HEK293 (cell line): ENCODE results near the gene CACNB2.

ENCODE experiments used
- CTCF ChIA-PET: fragments of 350-600 bp; formaldehyde crosslinking; extraction: SDS; loops from one replicate; lab custom pipeline; 2021; ENCODE audit warnings: antibody characterized with exemption; lab: Yijun Ruan, JAX
- POLR2A ChIA-PET: fragments of 300-600 bp; formaldehyde crosslinking; extraction: SDS; loops from one replicate; lab custom pipeline; 2020; ENCODE audit warnings: antibody characterized with exemption, inconsistent platforms; lab: Yijun Ruan, JAX
- H3K27ac ChIP-seq: fragments of 200-500 bp; sonication (Bioruptor generic); 2 replicates; pipeline ENCODE4 v1.5.1; 2014; ENCODE audit warnings: low read depth, low read length, control low read depth, inconsistent platforms; ENCODE audit errors: extremely low read depth
- H3K36me3 ChIP-seq, 2 experiments: fragments of 200-500 bp in 1 of 2; sonication (Bioruptor generic) in 1 of 2; 1 replicate in 1 of 2; 2 replicates in 1 of 2; pipeline ENCODE4 v1.5.1; 2014 to 2017; ENCODE audit warnings: inconsistent platforms in 2 of 2, low read length in 2 of 2; ENCODE audit not compliant: control insufficient read depth in 2 of 2, insufficient read depth in 1 of 2
- H3K4me1 ChIP-seq: fragments of 200-500 bp; sonication (Bioruptor generic); 2 replicates; pipeline ENCODE4 v1.5.1; 2014; ENCODE audit warnings: mild to moderate bottlenecking, low read length, inconsistent platforms; ENCODE audit not compliant: control insufficient read depth, insufficient read depth
- H3K4me3 ChIP-seq: 2 replicates; pipeline ENCODE4 v1.5.1; 2011; ENCODE audit warnings: low read depth, mild to moderate bottlenecking, control low read depth, low read length, moderate library complexity
- H3K9me3 ChIP-seq: fragments of 200-500 bp; sonication (Bioruptor generic); 2 replicates; pipeline ENCODE4 v1.5.1; 2014; ENCODE audit warnings: low read depth, low read length, inconsistent platforms; ENCODE audit not compliant: control insufficient read depth, insufficient read depth
- ATF2 ChIP-seq: fragments of 450-650 bp; formaldehyde crosslinking; IDR thresholded peaks from 2 replicates; pipeline ENCODE4 v1.5.1; 2016; ENCODE audit warnings: missing biosample characterization, missing genetic modification characterization, low read depth
- CTCF ChIP-seq: fragments of 450-650 bp; formaldehyde crosslinking; IDR thresholded peaks from 2 replicates; pipeline ENCODE4 v1.5.1; 2016; ENCODE audit warnings: missing biosample characterization, missing genetic modification characterization
- FEZF1 ChIP-seq: fragments of 450-650 bp; formaldehyde crosslinking; IDR thresholded peaks from 2 replicates; pipeline ENCODE4 v1.5.1; 2016; ENCODE audit warnings: missing biosample characterization, missing genetic modification characterization
- KLF10 ChIP-seq: fragments of 450-650 bp; IDR thresholded peaks from 2 replicates; pipeline ENCODE4 v1.5.1; 2018; ENCODE audit warnings: missing biosample characterization, mild to moderate bottlenecking, missing genetic modification characterization
- MZF1 ChIP-seq: fragments of 450-650 bp; formaldehyde crosslinking; IDR thresholded peaks from 2 replicates; pipeline ENCODE4 v1.5.1; 2017; ENCODE audit warnings: missing biosample characterization, missing genetic modification characterization, borderline replicate concordance
- PRDM10 ChIP-seq: fragments of 450-650 bp; formaldehyde crosslinking; IDR thresholded peaks from 2 replicates; pipeline ENCODE4 v1.5.1; 2016; ENCODE audit warnings: missing biosample characterization, missing genetic modification characterization
- YY1 ChIP-seq: fragments of 450-650 bp; formaldehyde crosslinking; IDR thresholded peaks from 2 replicates; pipeline ENCODE4 v1.5.1; 2018; ENCODE audit warnings: missing biosample characterization, missing genetic modification characterization
- ZBTB11 ChIP-seq: fragments of 450-650 bp; formaldehyde crosslinking; conservative IDR thresholded peaks from 2 replicates; pipeline ENCODE4 v1.5.1; 2016; ENCODE audit warnings: low read depth, missing biosample characterization, missing genetic modification characterization
- ZFHX2 ChIP-seq: fragments of 450-650 bp; formaldehyde crosslinking; conservative IDR thresholded peaks from 2 replicates; pipeline ENCODE4 v1.5.1; 2016; ENCODE audit warnings: missing biosample characterization, missing genetic modification characterization
- ZNF10 ChIP-seq: fragments of 450-650 bp; formaldehyde crosslinking; IDR thresholded peaks from 2 replicates; pipeline ENCODE4 v1.5.1; 2017; ENCODE audit warnings: missing biosample characterization, missing genetic modification characterization
- ZNF133 ChIP-seq: fragments of 450-650 bp; formaldehyde crosslinking; IDR thresholded peaks from 2 replicates; pipeline ENCODE4 v1.5.1; 2016; ENCODE audit warnings: missing biosample characterization, missing genetic modification characterization
- ZNF248 ChIP-seq: fragments of 450-650 bp; formaldehyde crosslinking; IDR thresholded peaks from 2 replicates; pipeline ENCODE4 v1.5.1; 2017; ENCODE audit warnings: missing biosample characterization, missing genetic modification characterization
- ZNF596 ChIP-seq: fragments of 450-650 bp; IDR thresholded peaks from 2 replicates; pipeline ENCODE4 v1.5.0; 2018; ENCODE audit warnings: missing biosample characterization, mild to moderate bottlenecking, missing genetic modification characterization, moderate library complexity
- ZNF621 ChIP-seq: fragments of 450-650 bp; formaldehyde crosslinking; IDR thresholded peaks from 2 replicates; pipeline ENCODE4 v1.5.1; 2017; ENCODE audit warnings: missing biosample characterization, missing genetic modification characterization
- ZNF692 ChIP-seq: fragments of 450-650 bp; formaldehyde crosslinking; IDR thresholded peaks from 2 replicates; pipeline ENCODE4 v1.5.1; 2016; ENCODE audit warnings: missing biosample characterization, missing genetic modification characterization

Gene CACNB2

GRCh38 chr10:18325889-18326531, 185.8 kb downstream of the CACNB2 start:
- H3K4me1 ChIP-seq: no peaks in the 10 kb centered on the region
- no peaks in the 10 kb centered on the region for H3K36me3 ChIP-seq
- TF ChIP-seq ZNF133 (no peak), YY1 (tag by site-specific recombination) (no peak), FEZF1 (tag by site-specific recombination) (peak; percentile 33; the same call in 1 of the 2 replicates)
- POLR2A ChIA-PET: no interaction called here
- no peaks in the 10 kb centered on the region for H3K9me3 ChIP-seq
- no peak overlapping the region for H3K4me3 ChIP-seq
- CTCF ChIA-PET: interaction anchor here (0.7 kb wide), 1 partner anchor 15 kb away, joined by 3 read pairs; no protein-coding TSS in a partner anchor
- H3K27ac ChIP-seq: no peak overlapping the region

GRCh38 chr10:18328941-18329340, 188.7 kb downstream of the CACNB2 start:
- ChIA-PET POLR2A (no interaction called here), CTCF (no interaction called here)
- no peaks in the 10 kb centered on the region for H3K4me1 ChIP-seq
- H3K9me3 ChIP-seq: no peaks in the 10 kb centered on the region
- no peak overlapping the region for H3K4me3 ChIP-seq
- no peaks in the 10 kb centered on the region for H3K36me3 ChIP-seq
- TF ChIP-seq CTCF (no peak), ZNF248 (tag by site-specific recombination) (no peak), KLF10 (tag by site-specific recombination) (no peak), ZNF10 (tag by site-specific recombination) (no peak), PRDM10 (tag by site-specific recombination) (no peak), ZNF692 (tag by site-specific recombination) (no peak), MZF1 (no peak)
- no peak overlapping the region for H3K27ac ChIP-seq

GRCh38 chr10:18332048-18332447, 191.8 kb downstream of the CACNB2 start:
- ChIA-PET POLR2A (no interaction called here), CTCF (interaction anchor here (0.6 to 0.9 kb wide), 3 partner anchors 20 to 710 kb away, joined by 3 read pairs; no protein-coding TSS in a partner anchor)
- no peak overlapping the region for H3K4me3 ChIP-seq
- TF ChIP-seq ZNF692 (tag by site-specific recombination): no peak
- no peak for TF ChIP-seq ZBTB11 (tag by site-specific recombination)
- TF ChIP-seq ZFHX2 (tag by site-specific recombination): no peak
- TF ChIP-seq ZNF621 (tag by site-specific recombination): no peak
- no peak for TF ChIP-seq ZNF596
- no peak for TF ChIP-seq ATF2 (tag by site-specific recombination)
- H3K4me1 ChIP-seq: no peaks in the 10 kb centered on the region
- no peaks in the 10 kb centered on the region for H3K9me3 ChIP-seq
- H3K27ac ChIP-seq: no peak overlapping the region
- H3K36me3 ChIP-seq: no peaks in the 10 kb centered on the region
